PC-9 (cell line): ENCODE data around the gene BCL2. TPM values are rescaled to one million over a fixed set of nuclear protein-coding genes. Genes with fewer than 3 reads are reported as not detected.

ENCODE experiments used
- BruUV-seq: library from RNA; stranded (reverse); fragments of 400-500 nt; replicated peaks from 2 replicates; lab custom pipeline; 2021; lab: Mats Ljungman, UMichigan
- CTCF ChIA-PET: fragments of 300-600 bp; sonication (Branson Sonifier 250); formaldehyde crosslinking; loops from one replicate; lab custom pipeline; 2022; ENCODE audit warnings: antibody characterized with exemption; lab: Charles Lee
- POLR2A ChIA-PET: fragments of 300-600 bp; sonication (Branson Sonifier 250); formaldehyde crosslinking; loops from one replicate; lab custom pipeline; 2022; ENCODE audit warnings: antibody characterized with exemption; ENCODE audit not compliant: unreplicated experiment; lab: Charles Lee
- DNase-seq, 2 experiments: peaks; one replicate each; pipeline versions ENCODE4 v3.0.0 to v3.0.0-alpha.2; 2015 to 2022; ENCODE audit warnings: mixed read lengths in 1 of 2
- H2AFZ ChIP-seq: fragments of 200-600 bp; sonication (generic); 2 replicates; pipeline ENCODE4 v1.8.1; 2017; ENCODE audit warnings: antibody characterized with exemption
- H3F3A ChIP-seq: fragments of 200-600 bp; sonication (generic); 2 replicates; pipeline ENCODE4 v1.8.1; 2017; ENCODE audit warnings: antibody characterized with exemption, mild to moderate bottlenecking, low read depth; ENCODE audit not compliant: insufficient read depth
- H3K27ac ChIP-seq: fragments of 200-600 bp; sonication (generic); 2 replicates; pipeline ENCODE4 v1.6.1; 2016; ENCODE audit warnings: mixed run types
- H3K27me3 ChIP-seq: fragments of 200-600 bp; sonication (generic); 2 replicates; pipeline ENCODE4 v1.6.1; 2016; ENCODE audit warnings: low read depth, mixed run types; ENCODE audit not compliant: insufficient read depth
- H3K36me3 ChIP-seq: fragments of 200-600 bp; sonication (generic); 2 replicates; pipeline ENCODE4 v1.6.1; 2016; ENCODE audit warnings: low read depth, mixed run types
- H3K4me1 ChIP-seq: fragments of 200-600 bp; sonication (generic); replicated peaks from 2 replicates; pipeline ENCODE4 v1.6.1; 2016; ENCODE audit warnings: mixed run types; ENCODE audit not compliant: insufficient read depth
- H3K4me2 ChIP-seq: fragments of 200-600 bp; sonication (generic); 2 replicates; pipeline ENCODE4 v1.6.1; 2017; ENCODE audit warnings: mixed run types
- H3K4me3 ChIP-seq: fragments of 200-600 bp; sonication (generic); 2 replicates; pipeline ENCODE4 v1.6.1; 2016; ENCODE audit warnings: mixed run types
- H3K79me2 ChIP-seq: fragments of 200-600 bp; sonication (generic); 2 replicates; pipeline ENCODE4 v1.6.1; 2017; ENCODE audit warnings: low read depth, mixed run types
- H3K9me2 ChIP-seq: fragments of 200-600 bp; sonication (generic); 2 replicates; pipeline ENCODE4 v1.8.1; 2017; ENCODE audit warnings: mild to moderate bottlenecking; ENCODE audit not compliant: insufficient read depth
- H3K9me3 ChIP-seq: fragments of 200-600 bp; sonication (generic); 2 replicates; pipeline ENCODE4 v1.8.1; 2016; ENCODE audit warnings: low read depth; ENCODE audit not compliant: insufficient read depth
- H4K20me1 ChIP-seq: fragments of 200-600 bp; sonication (generic); 2 replicates; pipeline ENCODE4 v1.8.1; 2017; ENCODE audit not compliant: insufficient read depth
- CTCF ChIP-seq: fragments of 200-600 bp; sonication (generic); conservative IDR thresholded peaks from 2 replicates; pipeline ENCODE4 v1.6.1; 2017; ENCODE audit warnings: mixed run types, antibody characterized with exemption, mild to moderate bottlenecking, moderate library complexity
- EZH2 ChIP-seq: fragments of 200-600 bp; sonication (generic); IDR thresholded peaks from 2 replicates; pipeline ENCODE4 v1.8.0; 2017; ENCODE audit warnings: antibody characterized with exemption, low read depth
- intact Hi-C: fragments of 100-400 bp; cut with micrococcal nuclease; formaldehyde crosslinking; loops from one replicate; pipeline ENCODE4 v1.10.0; 2022; ENCODE audit not compliant: unreplicated experiment
- total RNA-seq: library from RNA; stranded (reverse); gene quantifications from 2 replicates; pipeline ENCODE4 v1.2.3, GENCODE V29; 2021

The BCL2 gene
- total RNA-seq, 1 experiment from 2014 or later: 2.0 TPM

GRCh38 chr18:63326011-63326410, 6.4 kb upstream of the BCL2 start:
- Histone ChIP-seq H3K27me3 (no peaks in the 10 kb centered on the region), H3K4me1 (peaks cover 2% of the 10 kb centered on the region; the same call in 1 of the 2 replicates), H3K4me2 (no peak overlapping the region), H3K9me2 (no peaks in the 10 kb centered on the region), H3K36me3 (no peaks in the 10 kb centered on the region), H3K27ac (no peak overlapping the region), H3K9me3 (no peaks in the 10 kb centered on the region), H3K4me3 (no peak overlapping the region), H2AFZ (no peak overlapping the region), H3K79me2 (no peaks in the 10 kb centered on the region), H3F3A (peaks cover 11% of the 10 kb centered on the region; the same call in 1 of the 2 replicates), H4K20me1 (no peaks in the 10 kb centered on the region)
- CTCF ChIA-PET: no interaction called here
- TF ChIP-seq EZH2: no peak
- TF ChIP-seq CTCF: no peak
- intact Hi-C loops: loop anchor here (10.0 kb wide), 1 partner anchor 249 kb away; no protein-coding TSS in a partner anchor
- POLR2A ChIA-PET: no interaction called here
- BruUV-seq: no TSS peak
- no peak for DNase-seq

DNA sequence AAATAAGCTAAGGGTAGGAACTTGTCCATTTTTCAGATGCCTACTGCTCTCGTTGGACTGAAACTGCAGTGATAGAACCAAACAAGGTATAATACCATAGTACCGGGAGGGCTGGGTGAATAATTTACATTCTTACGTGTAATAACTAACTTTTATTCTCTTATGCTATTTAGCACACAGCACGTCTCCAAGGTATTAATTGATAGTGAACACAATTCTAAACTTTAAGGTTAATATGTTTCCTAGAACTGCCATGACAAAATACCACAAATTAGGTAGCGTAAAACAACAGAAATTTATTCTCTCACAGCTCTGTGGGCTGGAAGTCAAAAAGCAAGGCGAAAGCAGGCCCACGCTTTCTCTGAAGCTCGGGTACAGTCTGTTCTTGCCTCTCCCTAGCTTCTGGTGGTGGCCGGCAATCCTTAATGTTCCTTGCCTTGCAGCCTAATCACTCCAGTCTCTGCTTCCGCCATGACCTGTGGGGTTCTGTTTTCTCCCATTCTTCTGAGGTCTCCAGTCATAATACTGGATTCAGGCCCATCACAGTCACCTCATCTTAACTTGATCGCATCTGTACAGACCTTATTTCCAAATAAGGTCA, 5.6 kb upstream of the BCL2 start:
- ChIA-PET POLR2A (no interaction called here), CTCF (interaction anchor here (0.6 to 0.8 kb wide), 2 partner anchors 194 to 923 kb away, joined by 3 to 7 read pairs; no protein-coding TSS in a partner anchor)
- Histone ChIP-seq H3K9me3 (no peaks in the 10 kb centered on the region), H3K27ac (no peak overlapping the region), H3K79me2 (no peaks in the 10 kb centered on the region), H3K4me1 (peaks cover 4% of the 10 kb centered on the region; the same call in 1 of the 2 replicates), H4K20me1 (no peaks in the 10 kb centered on the region), H3K4me2 (no peak overlapping the region), H2AFZ (no peak overlapping the region), H3K4me3 (no peak overlapping the region), H3F3A (peaks cover 11% of the 10 kb centered on the region; the same call in 1 of the 2 replicates), H3K36me3 (no peaks in the 10 kb centered on the region), H3K27me3 (no peaks in the 10 kb centered on the region), H3K9me2 (no peaks in the 10 kb centered on the region)
- no TSS peak for BruUV-seq
- intact Hi-C loops: loop anchor here (10.0 kb wide), 1 partner anchor 250 kb away; no protein-coding TSS in a partner anchor
- TF ChIP-seq CTCF: no peak
- no peak for TF ChIP-seq EZH2
- DNase-seq: no peak

DNA sequence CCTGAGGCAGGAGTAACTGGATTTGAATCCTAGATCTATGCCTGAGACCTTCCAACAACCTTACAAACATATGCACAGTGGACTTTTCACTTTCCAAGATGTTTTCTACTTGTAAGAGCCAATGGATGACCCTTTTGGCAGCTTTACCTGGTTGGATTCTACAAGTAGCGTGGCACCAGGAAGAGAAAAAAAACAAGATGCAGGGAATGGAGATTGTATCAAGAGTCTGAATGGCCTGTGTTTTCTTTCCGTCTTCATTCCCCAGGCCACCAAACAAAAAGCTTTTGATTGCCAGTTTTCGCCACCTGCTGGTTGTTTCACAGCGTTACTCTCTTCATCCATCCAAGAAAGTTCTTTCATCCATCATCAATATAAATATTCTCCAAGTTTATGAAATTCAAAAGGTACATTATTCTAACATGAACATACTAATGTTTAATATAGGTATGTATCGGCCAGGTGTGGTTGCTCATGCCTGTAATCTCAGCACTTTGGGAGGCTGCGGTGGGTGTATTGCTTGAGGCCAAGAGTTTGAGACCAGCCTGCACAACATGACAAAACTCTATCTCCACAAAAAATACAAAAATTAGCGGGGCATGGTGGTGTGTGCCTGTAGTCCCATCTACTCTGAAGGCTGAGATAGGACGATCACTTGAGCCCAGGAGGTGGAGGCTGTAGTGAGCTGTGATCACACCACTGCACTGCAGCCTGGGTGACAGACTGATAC, 3.5 kb upstream of the BCL2 start:
- peaks cover 11% of the 10 kb centered on the region; the same call in 1 of the 2 replicates for H3F3A ChIP-seq
- H3K4me3 ChIP-seq: no peak overlapping the region
- no peak for TF ChIP-seq EZH2
- peak; percentile 83 for TF ChIP-seq CTCF
- no peaks in the 10 kb centered on the region for H4K20me1 ChIP-seq
- CTCF ChIA-PET: interaction anchor here (0.7 to 1.2 kb wide), 6 partner anchors 116 to 1735 kb away, joined by 3 to 6 read pairs (median 4); no protein-coding TSS in a partner anchor
- H3K4me2 ChIP-seq: no peak overlapping the region
- H3K9me3 ChIP-seq: no peaks in the 10 kb centered on the region
- no peaks in the 10 kb centered on the region for H3K9me2 ChIP-seq
- POLR2A ChIA-PET: interaction anchor here (0.6 kb wide), 1 partner anchor 154 kb away, joined by 3 read pairs; the partner anchor contains the start of gene SERPINB5
- no peaks in the 10 kb centered on the region for H3K36me3 ChIP-seq
- BruUV-seq: no TSS peak
- intact Hi-C loops: loop anchor here (1.0 to 10.0 kb wide), 6 partner anchors 192 to 736 kb away; no protein-coding TSS in a partner anchor
- H2AFZ ChIP-seq: 0 out of 2 replicates have a peak overlapping the region, but pooled peaks have one; percentile 3
- no peaks in the 10 kb centered on the region for H3K79me2 ChIP-seq
- no peaks in the 10 kb centered on the region for H3K27me3 ChIP-seq
- no peak overlapping the region for H3K27ac ChIP-seq
- H3K4me1 ChIP-seq: peaks cover 11% of the 10 kb centered on the region; the same call in 1 of the 2 replicates
- peak; percentile 23 to 52 for DNase-seq
